Smooth muscle cell (in vitro differentiated cells): ENCODE data around the gene MAPK8IP1. TPM values are rescaled to one million over a fixed set of nuclear protein-coding genes. Genes with fewer than 3 reads are reported as not detected.

ENCODE experiments used
- DNase-seq: peaks from one replicate; lab custom pipeline; 2025; ENCODE audit not compliant: unreplicated experiment; lab: John Stamatoyannopoulos, UW
- H2AFZ ChIP-seq: fragments of 200-600 bp; sonication (generic); 2 replicates; pipeline ENCODE4 v1.6.0; 2016; ENCODE audit warnings: antibody characterized with exemption, low read depth, mild to moderate bottlenecking
- H3F3A ChIP-seq: fragments of 200-600 bp; sonication (generic); 2 replicates; pipeline ENCODE4 v1.6.0; 2017; ENCODE audit warnings: antibody characterized with exemption, low read depth
- H3K27ac ChIP-seq: fragments of 200-600 bp; sonication (generic); 2 replicates; pipeline ENCODE4 v1.5.1; 2016; ENCODE audit warnings: low read depth, mild to moderate bottlenecking
- H3K27me3 ChIP-seq: fragments of 200-600 bp; sonication (generic); 2 replicates; pipeline ENCODE4 v1.6.1; 2016; ENCODE audit warnings: low read depth, mild to moderate bottlenecking
- H3K36me3 ChIP-seq: fragments of 200-600 bp; sonication (generic); 2 replicates; pipeline ENCODE4 v1.5.1; 2016; ENCODE audit warnings: low read depth
- H3K4me1 ChIP-seq: fragments of 200-600 bp; sonication (generic); 2 replicates; pipeline ENCODE4 v1.5.1; 2016; ENCODE audit warnings: low read depth
- H3K4me2 ChIP-seq: fragments of 200-600 bp; sonication (generic); 2 replicates; pipeline ENCODE4 v1.6.0; 2016; ENCODE audit warnings: mild to moderate bottlenecking
- H3K4me3 ChIP-seq: fragments of 200-600 bp; sonication (generic); 2 replicates; pipeline ENCODE4 v1.5.1; 2016; ENCODE audit warnings: mild to moderate bottlenecking
- H3K79me2 ChIP-seq: fragments of 200-600 bp; sonication (generic); 2 replicates; pipeline ENCODE4 v1.6.0; 2016; ENCODE audit warnings: low read depth, mild to moderate bottlenecking
- H3K9ac ChIP-seq: fragments of 200-600 bp; sonication (generic); 2 replicates; pipeline ENCODE4 v1.6.0; 2016; ENCODE audit warnings: low read depth
- H3K9me3 ChIP-seq: fragments of 200-600 bp; sonication (generic); replicated peaks from 2 replicates; pipeline ENCODE4 v1.5.1; 2016; ENCODE audit warnings: low read depth
- H4K20me1 ChIP-seq: fragments of 200-600 bp; sonication (generic); 2 replicates; pipeline ENCODE4 v1.6.0; 2016; ENCODE audit warnings: low read depth
- CTCF ChIP-seq: fragments of 200-600 bp; sonication (generic); IDR thresholded peaks from 2 replicates; pipeline ENCODE4 v1.5.1; 2017; ENCODE audit warnings: borderline replicate concordance, mild to moderate bottlenecking, antibody characterized with exemption; ENCODE audit not compliant: insufficient read depth, poor library complexity, severe bottlenecking
- WGBS: methylation state at CpG from one replicate; pipeline ENCODE4 v1.1.7; 2016; ENCODE audit warnings: low lambda C conversion rate; 5-methylcytosine and 5-hydroxymethylcytosine counted together
- polyA plus RNA-seq: library from polyadenylated mRNA; unstranded; fragments of >200 nt; fragmentation: Nextera tagmentation; extraction: Ambion mirVana; gene quantifications from 2 replicates; pipeline ENCODE4 v1.2.1, GENCODE V29; 2016
- total RNA-seq: library from RNA; depleted of rRNA; stranded (reverse); fragments of >200 nt; gene quantifications from 2 replicates; pipeline ENCODE4 v1.2.3, GENCODE V29; 2014

Gene MAPK8IP1
- total and polyA plus RNA-seq, 2 experiments from 2014 or later, result 5.2 to 8.1 TPM

- no peak for TF ChIP-seq CTCF
- Histone ChIP-seq H3K27me3 (no peaks in the 10 kb centered on the region), H3K9ac (no peak within 1 kb of the TSS), H3K4me1 (no peaks in the 10 kb centered on the region), H2AFZ (no peak within 1 kb of the TSS), H3F3A (no peaks in the 10 kb centered on the region), H3K9me3 (no peaks in the 10 kb centered on the region), H3K4me2 (no peak within 1 kb of the TSS), H4K20me1 (no peaks in the 10 kb centered on the region), H3K4me3 (no peak within 1 kb of the TSS), H3K79me2 (no peaks in the 10 kb centered on the region), H3K36me3 (no peaks in the 10 kb centered on the region), H3K27ac (no peak within 1 kb of the TSS)
- DNase-seq, result no peak
- 88% methylated on average over 18 of the region's 18 CpGs for WGBS
Observed at GRCh38 chr11:45906965-45907611, 21.6 kb downstream of the MAPK8IP1 start, which contains the start of gene FREY1. FREY1 (minus strand) TSS chr11:45907271; CDS start chr11:45907245, 26 bp downstream.

- no peak for DNase-seq
- Histone ChIP-seq H3K79me2 (no peaks in the 10 kb centered on the region), H3K4me3 (no peak overlapping the region), H4K20me1 (no peaks in the 10 kb centered on the region), H3K4me2 (no peak overlapping the region), H2AFZ (no peak overlapping the region), H3K27me3 (no peaks in the 10 kb centered on the region), H3K27ac (no peak overlapping the region), H3K9ac (no peak overlapping the region), H3K9me3 (no peaks in the 10 kb centered on the region), H3K36me3 (no peaks in the 10 kb centered on the region), H3K4me1 (no peaks in the 10 kb centered on the region), H3F3A (no peaks in the 10 kb centered on the region)
- 93% methylated on average over 8 of the region's 8 CpGs for WGBS
- no peak for TF ChIP-seq CTCF
Observed at GRCh38 chr11:45907911-45908370, 22.5 kb downstream of the MAPK8IP1 start.

- no peak overlapping the region for H3K9ac ChIP-seq
- WGBS, result 92% methylated on average over 31 of the region's 32 CpGs
- no peaks in the 10 kb centered on the region for H3K27me3 ChIP-seq
- no peak for TF ChIP-seq CTCF
- no peak overlapping the region for H2AFZ ChIP-seq
- H3K79me2 ChIP-seq, result no peaks in the 10 kb centered on the region
- no peaks in the 10 kb centered on the region for H3K4me1 ChIP-seq
- no peaks in the 10 kb centered on the region for H4K20me1 ChIP-seq
- H3K36me3 ChIP-seq, result no peaks in the 10 kb centered on the region
- no peak overlapping the region for H3K4me3 ChIP-seq
- no peak overlapping the region for H3K4me2 ChIP-seq
- no peak overlapping the region for H3K27ac ChIP-seq
- no peak for DNase-seq
- H3K9me3 ChIP-seq, result no peaks in the 10 kb centered on the region
- H3F3A ChIP-seq, result no peaks in the 10 kb centered on the region
Observed at GRCh38 chr11:45909594-45910475, 24.4 kb downstream of the MAPK8IP1 start.
